ENCODE results near the gene HES3.

HES3 gene

GRCh38 chr1:6246497-6247467, 2.8 kb downstream of the HES3 start:
- DNase-seq = peak; percentile 31

- no peak for DNase-seq
Observed at GRCh38 chr1:6247651-6248050, 3.7 kb downstream of the HES3 start.

- DNase-seq = no peak
Observed at GRCh38 chr1:6248161-6248776, 4.3 kb downstream of the HES3 start.

- DNase-seq = no peak
Observed at GRCh38 chr1:6248932-6249738, 5.2 kb downstream of the HES3 start.

- DNase-seq = no peak
Observed at GRCh38 chr1:6249739-6250689, 6.0 kb downstream of the HES3 start.

GRCh38 chr1:6251233-6251632, 7.3 kb downstream of the HES3 start:
- no peak for DNase-seq

GRCh38 chr1:6251681-6252373, 7.8 kb downstream of the HES3 start:
- no peak for DNase-seq

GRCh38 chr1:6252374-6252710, 8.4 kb downstream of the HES3 start:
- no peak for DNase-seq

GRCh38 chr1:6253380-6253779, 9.4 kb downstream of the HES3 start:
- no peak for DNase-seq

GRCh38 chr1:6254691-6255090, 10.7 kb downstream of the HES3 start:
- no peak for DNase-seq

- no peak for DNase-seq
Observed at GRCh38 chr1:6256645-6257044, 12.7 kb downstream of the HES3 start.

- no peak for DNase-seq
Observed at GRCh38 chr1:6257541-6258069, 13.6 kb downstream of the HES3 start.

- DNase-seq = no peak
Observed at GRCh38 chr1:6258675-6259074, 14.7 kb downstream of the HES3 start.

GRCh38 chr1:6259491-6260362, 15.7 kb downstream of the HES3 start:
- no peak for DNase-seq

- no peak for DNase-seq
Observed at GRCh38 chr1:6260433-6260934, 16.5 kb downstream of the HES3 start.

GRCh38 chr1:6260961-6261614, 17.1 kb downstream of the HES3 start, which contains the start of gene GPR153:
TSS of gene GPR153 (minus strand) at chr1:6261098. CDS start at chr1:6254905, 6,193 bp downstream.
- DNase-seq = no peak

- no peak for DNase-seq
Observed at GRCh38 chr1:6261615-6261995, 17.6 kb downstream of the HES3 start.

GRCh38 chr1:6262555-6263420, 18.8 kb downstream of the HES3 start:
- no peak for DNase-seq

GRCh38 chr1:6263716-6264115, 19.7 kb downstream of the HES3 start:
- no peak for DNase-seq
